Endometrial microvascular endothelial cells (primary cell): ENCODE measurements around the gene HRAS. TPM values are rescaled to one million over a fixed set of nuclear protein-coding genes. Genes with fewer than 3 reads are reported as not detected.
"Not testable (repeated sequence)": the region's sequence is repeated elsewhere in the genome, so short reads cannot be mapped to it uniquely, and the experiment has no call there.

ENCODE experiments used
- in situ Hi-C: cut with HindIII; loops from 2 replicates; pipeline ENCODE4 v1.10.0; 2017; ENCODE audit warnings: low sequenced_read_pairs, low pct_unique_long_range_greater_than_20kb; ENCODE audit errors: inconsistent ontology term
- total RNA-seq: library from RNA; depleted of rRNA; stranded (reverse); fragments of >200 nt; gene quantifications from one replicate; pipeline ENCODE4 v1.2.3, GENCODE V29; 2015; ENCODE audit errors: inconsistent ontology term

HRAS gene
- total RNA-seq, 1 donor from 2014 or later: 82.1 TPM

GRCh38 chr11:520428-521176 is 14.8 kb downstream of the HRAS start:
- in situ Hi-C loops: no loop called here

GRCh38 chr11:518463-519202 is 16.7 kb downstream of the HRAS start:
- in situ Hi-C loops: no loop called here

- in situ Hi-C loops: not testable (repeated sequence)
Measured at GRCh38 chr11:516918-517685, 18.3 kb downstream of the HRAS start.

GRCh38 chr11:516400-516799 is 19.0 kb downstream of the HRAS start:
- in situ Hi-C loops: no loop called here

DNA sequence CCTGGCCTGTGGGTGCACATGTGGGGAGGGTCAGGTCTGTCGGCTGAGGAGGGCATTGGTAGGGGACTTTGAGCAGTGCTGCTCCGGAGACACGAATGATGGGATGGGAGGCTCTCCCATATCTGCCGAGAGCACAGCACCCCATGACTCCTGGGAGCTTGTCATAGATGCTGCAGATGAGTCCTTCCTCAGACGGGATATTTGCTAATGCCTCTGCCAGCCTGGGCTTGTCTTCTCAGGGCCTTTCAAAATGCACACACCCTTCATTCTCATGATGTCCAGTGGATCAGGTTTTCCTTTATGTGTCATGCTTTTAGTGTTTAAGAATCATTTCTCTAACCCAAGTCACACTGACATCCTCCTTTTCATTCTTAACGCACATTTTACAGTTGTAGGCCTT is 20.2 kb downstream of the HRAS start:
- in situ Hi-C loops: no loop called here

- in situ Hi-C loops: no loop called here
Measured at GRCh38 chr11:514606-515005, 20.8 kb downstream of the HRAS start.

DNA sequence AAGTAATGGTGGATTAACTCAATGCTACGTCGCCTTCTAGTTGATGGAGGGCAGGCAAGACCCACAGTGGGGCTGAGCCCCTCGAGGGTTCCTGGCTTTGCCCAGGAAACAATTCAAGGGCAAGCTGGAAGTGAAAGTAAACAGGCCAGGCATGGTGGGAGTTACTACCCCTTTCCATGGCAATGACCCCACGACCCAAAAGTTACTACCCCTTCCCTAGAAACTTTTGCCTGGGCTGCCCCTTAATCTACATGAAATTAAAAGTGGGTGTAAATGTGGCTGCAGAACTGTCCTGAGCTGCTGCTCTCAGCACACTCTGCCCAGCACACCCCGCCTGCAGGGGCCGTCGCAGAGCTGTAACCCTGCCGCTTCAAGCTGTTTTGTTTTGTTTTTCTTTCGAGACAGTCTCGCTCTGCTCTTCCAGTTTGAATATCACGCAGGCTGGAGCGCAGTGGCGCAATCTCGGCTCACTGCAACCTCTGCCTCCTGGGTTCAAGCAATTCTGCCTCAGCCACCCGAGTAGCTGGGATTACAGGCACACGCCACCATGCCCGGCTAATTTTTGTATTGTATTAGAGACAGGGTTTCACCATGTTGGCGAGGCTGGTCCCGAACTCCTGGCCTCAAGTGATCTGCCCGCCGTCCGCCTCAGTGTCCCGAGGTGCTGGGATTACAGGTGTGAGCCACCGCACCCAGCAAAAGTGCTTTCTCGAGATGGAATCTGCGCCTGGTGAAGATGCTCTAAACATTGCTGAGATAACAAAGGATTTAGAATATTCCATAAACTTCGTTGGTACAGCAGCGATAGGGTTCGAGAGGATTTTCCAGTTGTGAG is 22.4 kb downstream of the HRAS start:
- in situ Hi-C loops: no loop called here

DNA sequence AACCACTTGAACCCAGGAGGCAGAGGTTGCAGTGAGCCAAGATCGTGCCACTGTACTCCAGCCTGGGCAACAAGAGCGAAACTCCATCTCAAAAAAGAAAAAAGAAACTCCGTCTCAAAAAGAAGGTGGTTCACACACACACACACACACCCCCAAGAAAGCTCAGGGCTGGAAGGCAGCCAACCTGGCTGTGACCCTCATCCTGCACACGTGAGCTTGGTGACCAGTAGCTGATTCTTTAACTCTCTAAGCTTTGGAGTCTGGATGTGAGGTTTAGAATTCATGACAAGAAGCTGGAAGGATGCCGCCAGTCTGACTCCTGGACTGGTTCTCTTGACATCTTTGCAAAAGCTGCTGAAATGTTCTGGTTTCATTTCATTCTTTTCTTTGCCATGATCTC is 26.4 kb downstream of the HRAS start:
- in situ Hi-C loops: no loop called here

GRCh38 chr11:507727-508515 is 27.5 kb downstream of the HRAS start:
- in situ Hi-C loops: no loop called here

- in situ Hi-C loops: no loop called here
Measured at GRCh38 chr11:506995-507726, 28.2 kb downstream of the HRAS start, which contains the start of gene RNH1. TSS of gene RNH1 (minus strand) at chr11:507242. CDS start at chr11:502162, 5,080 bp downstream.

DNA sequence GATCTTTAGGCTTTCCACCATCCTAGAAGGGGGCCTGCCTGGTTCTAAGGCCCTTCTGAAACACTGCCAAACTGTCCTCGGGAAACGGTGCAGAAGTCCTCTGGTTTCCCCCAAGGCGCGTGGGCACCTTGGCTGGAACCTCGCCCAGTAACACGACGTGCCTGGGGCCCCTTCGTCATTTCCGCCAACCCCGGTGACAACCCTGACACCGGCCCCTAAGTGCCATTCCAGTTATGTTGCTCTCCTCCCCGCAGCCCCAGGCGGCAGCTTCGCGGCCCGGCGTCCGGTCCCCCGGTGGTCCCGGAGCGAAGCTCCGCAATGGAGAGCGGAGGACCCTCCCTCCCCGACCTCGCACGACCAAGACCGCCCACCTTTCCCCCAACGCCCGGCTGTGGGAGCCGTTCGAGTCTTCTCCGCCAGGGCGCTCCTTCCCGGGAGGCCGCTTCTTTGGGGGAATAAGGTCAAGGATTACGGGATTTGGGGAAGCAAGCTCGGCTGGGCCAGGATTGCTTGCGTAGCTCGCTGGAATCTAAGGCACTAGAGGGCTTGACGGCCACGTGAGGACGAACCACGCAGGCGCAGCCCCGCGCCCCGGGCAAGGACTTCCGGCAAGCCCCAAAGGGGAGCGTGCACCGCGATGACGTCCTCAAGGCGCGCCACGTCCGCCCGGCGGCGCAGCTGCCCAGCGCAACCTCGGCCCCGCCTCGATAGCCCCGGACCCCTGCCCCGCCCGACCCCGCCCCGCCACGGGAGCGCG is 29.0 kb downstream of the HRAS start:
- in situ Hi-C loops: no loop called here

DNA sequence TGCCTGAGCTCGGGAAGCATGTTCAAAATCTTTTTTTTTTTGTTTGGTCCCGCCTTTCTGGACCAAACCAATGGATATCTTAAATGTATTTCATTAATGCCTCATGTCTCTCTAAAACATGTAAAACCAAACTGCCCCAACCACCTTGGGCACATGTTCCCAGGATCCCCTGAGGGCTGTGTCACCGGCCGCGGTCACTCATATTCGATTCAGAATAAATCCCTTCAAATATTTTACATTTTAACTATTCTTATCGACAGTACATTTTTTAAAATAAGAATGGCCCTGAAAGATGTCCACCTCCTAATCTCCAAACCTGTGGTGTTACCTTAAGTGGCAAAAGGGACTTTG is 30.4 kb downstream of the HRAS start:
- in situ Hi-C loops: no loop called here

- in situ Hi-C loops: no loop called here
Measured at GRCh38 chr11:504053-504993, 31.1 kb downstream of the HRAS start.

GRCh38 chr11:503179-503981 is 32.0 kb downstream of the HRAS start:
- in situ Hi-C loops: no loop called here
